ENCODE measurements around the gene SIPA1L3. TPM values are rescaled to one million over a fixed set of nuclear protein-coding genes. Genes with fewer than 3 reads are reported as not detected.

SIPA1L3 gene
- total and polyA plus RNA-seq, 2 experiments from 2014 or later, result 13.7 to 23.3 TPM

GRCh38 chr19:37941782-37942515, 34.9 kb downstream of the SIPA1L3 start:
- Histone ChIP-seq H2AFZ (no peak overlapping the region), H3K27ac (peak overlapping the region; percentile 92), H3K4me1 (ENCODE audit: insufficient read depth) (peaks cover 42% of the 10 kb centered on the region), H3K4me2 (peak overlapping the region; percentile 61), H4K20me1 (ENCODE audit: insufficient read depth, poor library complexity, severe bottlenecking) (peaks cover 5% of the 10 kb centered on the region), H3K9me2 (replicated peaks; ENCODE audit: insufficient read depth) (no peaks in the 10 kb centered on the region), H3K36me3 (replicated peaks; ENCODE audit: insufficient read depth, low read depth) (no peaks in the 10 kb centered on the region), H3K27me3 (no peaks in the 10 kb centered on the region), H3K4me3 (no peak overlapping the region), H3K9me3 (ENCODE audit: low read depth) (no peaks in the 10 kb centered on the region), H3K79me2 (peaks cover 65% of the 10 kb centered on the region)
- peak; percentile 54 for DNase-seq (ENCODE audit: low spot score)
- TF ChIP-seq EZH2phosphoT487 (IDR thresholded peaks at IDR 0.05; ENCODE audit: low read depth, severe bottlenecking, unreplicated experiment), result no peak
- TF ChIP-seq EZH2 (IDR thresholded peaks at IDR 0.05; ENCODE audit: borderline replicate concordance), result no peak
- TF ChIP-seq, protein P1, sequence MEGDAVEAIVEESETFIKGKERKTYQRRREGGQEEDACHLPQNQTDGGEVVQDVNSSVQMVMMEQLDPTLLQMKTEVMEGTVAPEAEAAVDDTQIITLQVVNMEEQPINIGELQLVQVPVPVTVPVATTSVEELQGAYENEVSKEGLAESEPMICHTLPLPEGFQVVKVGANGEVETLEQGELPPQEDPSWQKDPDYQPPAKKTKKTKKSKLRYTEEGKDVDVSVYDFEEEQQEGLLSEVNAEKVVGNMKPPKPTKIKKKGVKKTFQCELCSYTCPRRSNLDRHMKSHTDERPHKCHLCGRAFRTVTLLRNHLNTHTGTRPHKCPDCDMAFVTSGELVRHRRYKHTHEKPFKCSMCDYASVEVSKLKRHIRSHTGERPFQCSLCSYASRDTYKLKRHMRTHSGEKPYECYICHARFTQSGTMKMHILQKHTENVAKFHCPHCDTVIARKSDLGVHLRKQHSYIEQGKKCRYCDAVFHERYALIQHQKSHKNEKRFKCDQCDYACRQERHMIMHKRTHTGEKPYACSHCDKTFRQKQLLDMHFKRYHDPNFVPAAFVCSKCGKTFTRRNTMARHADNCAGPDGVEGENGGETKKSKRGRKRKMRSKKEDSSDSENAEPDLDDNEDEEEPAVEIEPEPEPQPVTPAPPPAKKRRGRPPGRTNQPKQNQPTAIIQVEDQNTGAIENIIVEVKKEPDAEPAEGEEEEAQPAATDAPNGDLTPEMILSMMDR (IDR thresholded peaks at IDR 0.05; ENCODE audit: poor library complexity), result no peak
- 55% methylated on average over 12 of the region's 12 CpGs for WGBS (ENCODE audit: low lambda C conversion rate, missing lambda C conversion rate)

DNA sequence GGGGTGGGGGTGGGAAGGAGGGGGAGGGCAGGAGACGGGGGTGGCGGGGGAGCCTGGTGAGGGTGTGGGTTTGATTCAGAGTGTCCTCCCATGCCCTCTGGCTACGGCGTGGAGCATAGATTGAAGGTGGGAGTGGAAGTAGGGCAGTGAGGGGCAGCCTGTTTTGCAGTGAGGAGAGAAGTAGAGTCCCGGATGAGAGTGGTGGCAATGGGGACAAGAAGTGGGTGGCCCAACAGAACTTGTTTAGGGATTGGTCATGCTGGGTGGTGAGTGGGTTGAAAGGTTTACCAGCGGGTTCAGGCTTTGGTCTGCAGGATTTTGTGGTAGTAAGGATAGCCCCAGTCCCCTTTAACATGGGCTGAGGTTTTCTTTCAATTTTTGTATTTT, 35.5 kb downstream of the SIPA1L3 start:
- H3K4me3 ChIP-seq, result no peak overlapping the region
- H3K4me2 ChIP-seq, result peak overlapping the region; percentile 45
- TF ChIP-seq, protein P1 (IDR thresholded peaks at IDR 0.05; ENCODE audit: poor library complexity), result no peak
- TF ChIP-seq EZH2 (IDR thresholded peaks at IDR 0.05; ENCODE audit: borderline replicate concordance), result no peak
- TF ChIP-seq EZH2phosphoT487 (IDR thresholded peaks at IDR 0.05; ENCODE audit: low read depth, severe bottlenecking, unreplicated experiment), result no peak
- H3K79me2 ChIP-seq, result peaks cover 66% of the 10 kb centered on the region
- DNase-seq (ENCODE audit: low spot score), result no peak
- peak overlapping the region; percentile 90 for H3K27ac ChIP-seq
- H3K27me3 ChIP-seq, result no peaks in the 10 kb centered on the region
- H4K20me1 ChIP-seq (ENCODE audit: insufficient read depth, poor library complexity, severe bottlenecking), result peaks cover 5% of the 10 kb centered on the region
- 94% methylated on average over 6 of the region's 6 CpGs for WGBS (ENCODE audit: low lambda C conversion rate, missing lambda C conversion rate)
- no peaks in the 10 kb centered on the region for H3K36me3 ChIP-seq (replicated peaks; ENCODE audit: insufficient read depth, low read depth)
- no peak overlapping the region for H2AFZ ChIP-seq
- H3K9me3 ChIP-seq (ENCODE audit: low read depth), result no peaks in the 10 kb centered on the region
- H3K4me1 ChIP-seq (ENCODE audit: insufficient read depth), result peaks cover 36% of the 10 kb centered on the region
- no peaks in the 10 kb centered on the region for H3K9me2 ChIP-seq (replicated peaks; ENCODE audit: insufficient read depth)

DNA sequence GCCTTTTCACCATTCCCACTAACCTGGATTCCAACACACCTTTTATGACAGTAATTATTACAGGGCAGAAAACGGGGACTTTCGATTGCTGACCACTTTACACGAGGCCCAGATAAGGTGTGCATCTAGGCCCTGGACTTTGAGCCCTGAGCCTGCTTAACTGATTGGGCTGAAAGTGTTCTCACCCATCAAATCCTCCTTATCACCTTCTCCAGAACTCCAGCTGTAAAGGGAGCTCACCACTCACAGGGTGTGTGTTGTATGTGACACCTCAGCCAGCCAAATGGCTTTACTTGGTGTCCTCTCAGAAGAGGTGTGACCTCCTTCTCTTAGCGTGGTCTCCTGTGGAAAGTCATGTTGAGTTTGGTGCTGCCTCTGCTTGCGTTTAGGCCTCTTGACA, 36.5 kb downstream of the SIPA1L3 start:
- Histone ChIP-seq H3K27ac (peak overlapping the region; percentile 90), H3K4me3 (no peak overlapping the region), H3K27me3 (no peaks in the 10 kb centered on the region), H3K9me2 (replicated peaks; ENCODE audit: insufficient read depth) (no peaks in the 10 kb centered on the region), H3K4me1 (ENCODE audit: insufficient read depth) (peaks cover 36% of the 10 kb centered on the region), H4K20me1 (ENCODE audit: insufficient read depth, poor library complexity, severe bottlenecking) (peaks cover 5% of the 10 kb centered on the region), H3K4me2 (peak overlapping the region; percentile 28), H3K36me3 (replicated peaks; ENCODE audit: insufficient read depth, low read depth) (no peaks in the 10 kb centered on the region), H3K9me3 (ENCODE audit: low read depth) (no peaks in the 10 kb centered on the region), H3K79me2 (peaks cover 67% of the 10 kb centered on the region), H2AFZ (no peak overlapping the region)
- peak; percentile 79 for DNase-seq (ENCODE audit: low spot score)
- TF ChIP-seq EZH2phosphoT487 (IDR thresholded peaks at IDR 0.05; ENCODE audit: low read depth, severe bottlenecking, unreplicated experiment), result peak; percentile 70
- TF ChIP-seq EZH2 (IDR thresholded peaks at IDR 0.05; ENCODE audit: borderline replicate concordance), result no peak
- TF ChIP-seq, protein P1 (IDR thresholded peaks at IDR 0.05; ENCODE audit: poor library complexity), result no peak
- WGBS (ENCODE audit: low lambda C conversion rate, missing lambda C conversion rate), result 44% methylated on average over 5 of the region's 5 CpGs
